ENCODE results near the gene ZNF679. TPM values are rescaled to one million over a fixed set of nuclear protein-coding genes. Genes with fewer than 3 reads are reported as not detected.
"Not testable (repeated sequence)": the region's sequence is repeated elsewhere in the genome, so short reads cannot be mapped to it uniquely, and the experiment has no call there.

Gene ZNF679
- total and polyA plus RNA-seq, 11 donors, result not detected

DNA sequence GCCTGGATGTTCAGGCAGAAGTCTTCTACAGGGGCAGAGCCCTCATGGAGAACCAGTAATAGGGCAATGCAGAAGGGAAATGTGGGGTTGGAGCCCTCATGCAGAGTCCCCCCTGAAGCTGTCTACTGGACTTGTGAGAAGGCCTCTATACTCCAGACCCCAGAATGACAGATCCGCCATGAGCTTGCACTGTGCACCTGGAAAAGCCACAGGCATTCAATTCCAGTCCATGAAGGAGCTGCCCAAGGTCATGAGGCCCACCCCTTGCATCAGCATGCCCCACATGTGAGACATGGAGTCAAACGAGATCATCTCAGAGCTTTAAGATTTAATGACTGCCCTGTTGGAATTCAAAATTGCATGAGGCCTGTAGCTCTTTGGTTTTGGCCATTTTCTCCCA, 4.9 kb upstream of the ZNF679 start:
- TF ChIP-seq, protein P1, sequence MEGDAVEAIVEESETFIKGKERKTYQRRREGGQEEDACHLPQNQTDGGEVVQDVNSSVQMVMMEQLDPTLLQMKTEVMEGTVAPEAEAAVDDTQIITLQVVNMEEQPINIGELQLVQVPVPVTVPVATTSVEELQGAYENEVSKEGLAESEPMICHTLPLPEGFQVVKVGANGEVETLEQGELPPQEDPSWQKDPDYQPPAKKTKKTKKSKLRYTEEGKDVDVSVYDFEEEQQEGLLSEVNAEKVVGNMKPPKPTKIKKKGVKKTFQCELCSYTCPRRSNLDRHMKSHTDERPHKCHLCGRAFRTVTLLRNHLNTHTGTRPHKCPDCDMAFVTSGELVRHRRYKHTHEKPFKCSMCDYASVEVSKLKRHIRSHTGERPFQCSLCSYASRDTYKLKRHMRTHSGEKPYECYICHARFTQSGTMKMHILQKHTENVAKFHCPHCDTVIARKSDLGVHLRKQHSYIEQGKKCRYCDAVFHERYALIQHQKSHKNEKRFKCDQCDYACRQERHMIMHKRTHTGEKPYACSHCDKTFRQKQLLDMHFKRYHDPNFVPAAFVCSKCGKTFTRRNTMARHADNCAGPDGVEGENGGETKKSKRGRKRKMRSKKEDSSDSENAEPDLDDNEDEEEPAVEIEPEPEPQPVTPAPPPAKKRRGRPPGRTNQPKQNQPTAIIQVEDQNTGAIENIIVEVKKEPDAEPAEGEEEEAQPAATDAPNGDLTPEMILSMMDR (IDR thresholded peaks at IDR 0.05), result no peak
- TF ChIP-seq POLR2A (IDR thresholded peaks at IDR 0.05), result no peak
- DNase-seq (no peak), ATAC-seq (no peak)
- no peak overlapping the region for H3K4me3 ChIP-seq
- H3K27ac ChIP-seq, result no peak overlapping the region
- peaks cover 0 to 81% (median 42%) of the 10 kb centered on the region in 12 donors for H3K9me3 ChIP-seq
- intact Hi-C loops (cut with DNase I), result loop anchor here in 1 of 10 donors (10.0 kb wide), 1 partner anchor 51 kb away; no protein-coding TSS in a partner anchor
- no peaks in the 10 kb centered on the region for H3K36me3 ChIP-seq
- no peaks in the 10 kb centered on the region for H3K27me3 ChIP-seq
- H3K4me1 ChIP-seq, result no peaks in the 10 kb centered on the region
- 10 to 36% (median 30%) methylated on average over 1 to 2 of the region's 2 CpGs for WGBS, 4 donors

DNA sequence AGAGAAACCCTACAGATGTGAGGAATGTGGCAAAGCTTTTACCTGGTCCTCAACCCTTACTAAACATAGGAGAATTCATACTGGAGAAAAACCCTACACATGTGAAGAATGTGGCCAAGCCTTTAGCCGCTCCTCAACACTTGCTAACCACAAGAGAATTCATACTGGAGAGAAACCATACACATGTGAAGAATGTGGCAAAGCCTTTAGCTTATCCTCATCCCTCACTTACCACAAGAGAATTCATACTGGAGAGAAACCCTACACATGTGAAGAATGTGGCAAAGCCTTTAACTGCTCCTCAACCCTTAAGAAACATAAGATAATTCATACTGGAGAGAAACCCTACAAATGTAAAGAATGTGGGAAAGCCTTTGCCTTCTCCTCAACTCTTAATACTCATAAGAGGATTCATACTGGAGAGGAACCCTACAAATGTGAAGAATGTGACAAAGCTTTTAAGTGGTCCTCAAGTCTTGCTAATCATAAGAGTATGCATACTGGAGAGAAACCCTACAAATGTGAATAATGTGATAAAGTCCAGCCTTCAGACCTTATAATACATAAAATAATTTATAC, 38.2 kb downstream of the ZNF679 start:
- Histone ChIP-seq H3K4me1 (no peaks in the 10 kb centered on the region), H3K27ac (no peak overlapping the region), H3K4me3 (no peak overlapping the region), H3K9me3 (peaks cover 0 to 75% (median 48%) of the 10 kb centered on the region in 12 donors), H3K36me3 (no peaks in the 10 kb centered on the region), H3K27me3 (no peaks in the 10 kb centered on the region)
- ATAC-seq (no peak), DNase-seq (no peak)
- 53 to 84% (median 82%) methylated on average over 1 of the region's 1 CpG for WGBS, 4 donors
- intact Hi-C loops (cut with DNase I), result no loop called here
- TF ChIP-seq, protein P1 (IDR thresholded peaks at IDR 0.05), result no peak
- TF ChIP-seq POLR2A (IDR thresholded peaks at IDR 0.05), result no peak

DNA sequence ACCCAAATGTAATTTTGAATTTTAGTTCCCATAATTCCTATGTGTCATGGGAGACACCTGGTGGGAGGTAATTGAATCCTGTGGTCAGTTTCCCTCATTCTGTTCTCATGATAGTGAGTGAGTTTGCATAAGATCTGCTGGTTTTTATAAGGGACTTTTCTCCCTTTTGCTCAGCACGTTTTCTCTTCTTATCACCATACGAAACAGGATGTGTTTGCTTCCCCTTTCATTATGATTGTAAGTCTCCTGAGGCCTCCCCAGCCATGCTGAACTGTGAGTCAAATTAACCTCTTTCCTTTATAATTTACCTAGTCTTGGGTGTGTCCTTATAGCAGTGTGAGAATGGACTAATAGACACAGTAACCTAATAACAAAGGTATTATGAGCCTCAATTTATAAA, 49.4 kb downstream of the ZNF679 start:
- 28 to 48% (median 36%) methylated on average over 2 of the region's 2 CpGs for WGBS, 4 donors
- TF ChIP-seq, protein P1 (IDR thresholded peaks at IDR 0.05), result no peak
- no peak for TF ChIP-seq POLR2A (IDR thresholded peaks at IDR 0.05)

DNA sequence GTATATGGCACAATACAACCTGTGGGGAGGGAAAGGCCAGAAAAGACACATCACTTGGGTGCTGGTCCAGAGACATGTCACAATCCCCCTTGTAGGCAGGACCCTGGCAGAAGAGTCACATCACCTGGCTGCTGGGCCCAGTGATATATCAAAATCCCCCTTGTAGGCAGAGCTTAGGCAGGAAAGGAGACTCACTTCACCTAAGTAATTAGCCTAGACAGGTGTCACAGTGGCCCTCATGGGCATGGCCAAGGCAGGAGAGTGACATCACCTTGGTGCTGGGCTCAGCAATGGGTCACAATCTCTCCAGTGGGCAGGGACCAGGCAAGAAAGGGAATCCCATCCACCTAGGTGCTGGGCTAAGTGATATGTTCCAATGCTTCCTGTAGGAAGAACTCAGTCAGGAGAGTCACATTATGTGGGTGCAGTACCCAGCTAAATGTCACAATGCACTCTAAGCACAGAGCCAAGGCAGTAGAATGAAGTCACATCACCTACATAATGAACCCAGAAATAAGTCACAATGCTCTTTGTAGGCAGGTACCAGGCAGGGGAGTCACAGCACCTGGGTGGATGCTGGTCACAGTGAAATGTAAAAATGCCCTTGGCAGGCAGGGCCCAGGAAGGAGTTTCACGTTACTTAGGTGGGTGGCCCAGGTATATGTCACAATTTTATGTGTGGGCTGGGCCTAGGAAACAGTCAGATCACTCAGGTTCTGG, 66.6 kb downstream of the ZNF679 start:
- H3K27ac ChIP-seq, result no peak overlapping the region
- no peak for TF ChIP-seq POLR2A (IDR thresholded peaks at IDR 0.05)
- TF ChIP-seq, protein P1 (IDR thresholded peaks at IDR 0.05), result no peak
- H3K4me3 ChIP-seq, result no peak overlapping the region
- peaks cover 0 to 5% (median 0%) of the 10 kb centered on the region in 12 donors for H3K9me3 ChIP-seq
- H3K4me1 ChIP-seq, result no peaks in the 10 kb centered on the region
- no peaks in the 10 kb centered on the region for H3K27me3 ChIP-seq
- intact Hi-C loops (cut with DNase I), result loop anchor here in 1 of 10 donors (10.0 kb wide), 1 partner anchor 60 kb away; no protein-coding TSS in a partner anchor
- no peak for ATAC-seq
- DNase-seq, result no peak
- no peaks in the 10 kb centered on the region for H3K36me3 ChIP-seq
- WGBS, 4 donors, result 33 to 63% (median 57%) methylated on average over 1 of the region's 1 CpG

More for the DNA sequence above, 49.4 kb downstream of the ZNF679 start:
- Histone ChIP-seq H3K9me3 (peaks cover 0 to 19% (median 0%) of the 10 kb centered on the region in 12 donors), H3K27me3 (no peaks in the 10 kb centered on the region), H3K4me1 (no peaks in the 10 kb centered on the region), H3K4me3 (no peak overlapping the region), H3K27ac (no peak overlapping the region), H3K36me3 (no peaks in the 10 kb centered on the region)
- ATAC-seq (no peak), DNase-seq (no peak)
- intact Hi-C loops (cut with DNase I), result loop anchor here in 1 of 10 donors (10.0 kb wide), 1 partner anchor 53 kb away; the partner anchor contains the start of gene ZNF679

DNA sequence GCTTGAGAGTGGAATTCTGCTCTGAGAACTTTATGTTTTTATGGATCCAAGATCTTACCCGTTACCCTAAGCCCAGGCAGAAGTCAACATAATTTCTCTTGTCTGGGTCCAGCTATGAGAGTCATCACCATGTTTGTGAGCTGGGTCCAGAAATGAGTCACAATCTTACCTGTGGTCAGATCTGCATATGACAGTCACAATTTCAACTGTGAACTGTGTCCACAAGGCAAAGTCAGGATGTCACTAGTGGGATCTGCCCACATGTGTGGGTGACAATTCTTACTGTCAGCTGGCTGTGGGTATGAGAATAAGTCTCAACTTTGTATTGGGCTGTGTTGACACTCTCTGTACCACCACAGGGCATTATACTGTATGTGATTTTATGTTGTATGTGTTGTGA, 69.1 kb downstream of the ZNF679 start:
- DNase-seq, ATAC-seq, H3K27ac ChIP-seq, H3K9me3 ChIP-seq, H3K4me1 ChIP-seq, H3K4me3 ChIP-seq, H3K27me3 ChIP-seq, H3K36me3 ChIP-seq: not testable (repeated sequence)
- intact Hi-C loops (cut with DNase I), result loop anchor here in 1 of 10 donors (10.0 kb wide), 1 partner anchor 63 kb away; no protein-coding TSS in a partner anchor
- WGBS, 4 donors, result 59 to 75% (median 71%) methylated on average over 1 of the region's 1 CpG

All from heart left ventricle (tissue), 16 donors.